ENCODE data around the gene SACM1L.

The SACM1L gene

DNA sequence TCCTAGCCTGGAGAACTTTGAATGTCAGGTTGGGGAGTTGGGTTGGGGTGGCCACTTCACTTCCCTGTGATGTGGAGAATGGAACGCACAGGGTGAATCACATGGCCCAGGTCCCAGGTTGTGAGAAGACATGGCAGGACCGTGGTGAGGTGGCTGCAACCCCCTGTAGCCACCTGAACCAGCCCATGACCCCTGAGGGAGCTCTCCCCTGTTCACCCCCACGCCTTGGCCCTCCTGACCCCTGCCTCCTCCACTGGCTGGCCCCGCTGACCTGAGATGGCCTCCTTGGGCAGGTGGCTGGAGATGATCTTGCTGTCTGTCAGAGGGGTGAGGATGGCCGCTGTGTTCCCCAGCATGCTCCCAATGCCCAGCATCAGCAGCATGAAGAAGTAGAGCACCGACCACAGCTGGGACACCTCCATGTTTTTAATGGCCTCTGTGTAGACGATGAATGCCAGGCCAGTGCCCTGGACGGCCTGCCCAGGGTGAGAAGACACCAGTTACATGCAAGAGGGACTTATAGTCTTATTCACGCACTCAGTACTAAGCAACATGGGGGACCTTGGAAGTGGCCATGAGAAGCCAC is 76.2 kb downstream of the SACM1L start:
- DNase-seq (ENCODE audit: low read depth, low spot score): no peak

DNA sequence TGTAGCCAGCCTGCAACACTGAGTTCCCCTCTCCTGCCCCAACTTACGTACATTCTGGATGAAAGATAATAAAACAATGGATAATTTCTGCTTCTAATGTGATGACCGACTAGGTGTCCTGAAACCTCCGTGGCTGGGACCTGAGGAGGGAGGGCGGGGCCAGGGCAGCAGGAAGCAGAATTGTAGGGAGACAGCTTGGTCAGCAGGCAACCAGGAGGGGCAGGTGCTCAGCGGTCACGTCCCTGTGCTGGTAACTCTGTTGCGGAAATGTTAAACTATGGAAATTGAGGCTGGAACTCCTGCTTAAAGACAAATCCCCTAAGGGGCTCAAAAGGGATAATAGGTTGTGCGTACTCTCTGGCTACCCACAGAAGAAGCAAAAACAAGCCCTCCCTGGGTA is 76.8 kb downstream of the SACM1L start:
- DNase-seq (ENCODE audit: low read depth, low spot score): no peak

GRCh38 chr3:45771166-45771775 is 82.1 kb downstream of the SACM1L start:
- DNase-seq (ENCODE audit: low read depth, low spot score): no peak

- no peak for DNase-seq (ENCODE audit: low read depth, low spot score)
These were observed 82.6 kb downstream of the SACM1L start for GRCh38 chr3:45771831-45772230.

DNA sequence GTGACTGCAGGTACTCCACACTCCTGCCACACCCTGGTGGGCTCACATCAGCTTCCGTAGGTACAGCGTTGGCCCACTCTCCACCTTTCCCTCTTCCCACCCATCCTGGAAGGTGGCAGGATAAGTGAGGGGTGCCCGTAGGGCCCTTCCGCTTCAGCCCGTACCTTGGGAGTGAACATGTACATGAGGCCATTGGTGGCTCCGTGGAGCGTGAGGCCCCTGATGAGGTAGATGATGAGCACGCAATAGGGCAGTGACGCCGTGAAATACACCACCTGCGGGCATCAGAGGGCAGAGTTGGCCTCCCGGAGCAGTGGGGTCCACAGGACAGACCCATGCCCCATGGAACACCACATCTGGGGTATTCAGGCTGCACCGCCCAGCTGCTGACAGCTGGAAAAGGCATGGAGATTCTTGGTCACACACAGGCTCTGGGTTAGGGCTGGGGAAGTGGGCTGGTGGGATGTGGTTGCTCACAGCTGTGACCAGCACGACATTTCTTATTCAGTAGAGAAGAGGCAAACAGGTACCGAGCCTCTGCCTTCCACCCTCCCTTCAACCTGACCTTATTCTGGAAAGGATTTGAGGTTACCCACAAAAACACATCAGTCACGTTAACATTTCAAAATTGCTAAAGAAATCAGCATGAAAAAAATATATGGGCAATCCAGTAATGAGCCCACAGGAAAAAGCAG is 83.3 kb downstream of the SACM1L start:
- no peak for DNase-seq (ENCODE audit: low read depth, low spot score)

DNA sequence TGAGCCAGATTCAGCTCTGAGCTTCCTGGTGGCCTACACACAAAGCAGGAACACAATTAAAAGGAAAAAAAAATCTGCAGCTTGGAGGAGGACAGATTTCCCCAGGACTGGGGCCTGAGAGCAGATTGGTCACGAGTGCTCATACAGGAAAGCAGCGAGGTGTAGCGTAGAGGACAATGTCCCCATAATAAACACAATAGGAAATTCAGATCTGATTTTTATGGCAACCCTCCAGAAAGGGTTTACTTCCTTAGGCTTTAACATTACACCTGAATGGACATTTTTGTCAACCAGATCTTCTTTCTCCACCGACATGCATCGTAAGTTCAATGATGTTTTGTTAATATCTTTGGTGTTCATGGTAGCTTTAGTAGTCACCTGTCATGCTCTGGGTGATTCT is 83.9 kb downstream of the SACM1L start:
- DNase-seq (ENCODE audit: low read depth, low spot score): no peak

DNA sequence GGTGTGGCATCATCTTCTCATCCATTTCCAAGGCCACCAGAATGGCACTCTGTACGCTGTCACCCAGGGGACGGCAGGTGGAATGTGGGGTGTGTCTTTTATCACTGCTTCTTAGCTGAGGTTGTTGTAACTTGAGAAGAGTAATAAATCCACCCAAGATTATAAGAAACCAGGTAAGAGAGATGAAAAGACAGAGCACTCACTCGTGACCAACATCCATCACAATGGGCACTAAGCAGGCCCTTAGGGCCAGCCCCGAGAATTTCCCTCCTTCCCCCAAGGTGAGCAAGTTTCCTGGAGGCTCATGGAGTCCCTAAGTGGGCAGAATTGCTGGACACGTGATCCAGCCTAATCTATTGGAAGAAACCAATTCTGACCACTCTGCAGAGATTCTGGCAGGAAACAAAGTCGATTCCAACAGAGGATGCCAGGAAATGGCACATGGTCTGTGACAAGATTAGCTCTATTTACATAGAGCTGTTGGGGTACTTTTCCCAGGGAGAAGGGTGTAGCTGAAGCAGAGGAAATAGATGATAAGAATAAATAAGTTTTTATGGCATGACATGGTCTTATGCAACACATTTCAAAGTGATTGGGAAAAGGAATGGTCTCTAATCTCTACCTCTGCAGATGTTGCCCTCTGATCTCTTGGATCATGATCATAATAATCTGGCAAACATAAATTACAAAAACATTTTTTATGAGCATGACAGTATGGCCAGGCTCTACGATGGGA is 84.7 kb downstream of the SACM1L start:
- DNase-seq (ENCODE audit: low read depth, low spot score): no peak

- no peak for DNase-seq (ENCODE audit: low read depth, low spot score)
These were observed 85.7 kb downstream of the SACM1L start for GRCh38 chr3:45774581-45775521.

DNA sequence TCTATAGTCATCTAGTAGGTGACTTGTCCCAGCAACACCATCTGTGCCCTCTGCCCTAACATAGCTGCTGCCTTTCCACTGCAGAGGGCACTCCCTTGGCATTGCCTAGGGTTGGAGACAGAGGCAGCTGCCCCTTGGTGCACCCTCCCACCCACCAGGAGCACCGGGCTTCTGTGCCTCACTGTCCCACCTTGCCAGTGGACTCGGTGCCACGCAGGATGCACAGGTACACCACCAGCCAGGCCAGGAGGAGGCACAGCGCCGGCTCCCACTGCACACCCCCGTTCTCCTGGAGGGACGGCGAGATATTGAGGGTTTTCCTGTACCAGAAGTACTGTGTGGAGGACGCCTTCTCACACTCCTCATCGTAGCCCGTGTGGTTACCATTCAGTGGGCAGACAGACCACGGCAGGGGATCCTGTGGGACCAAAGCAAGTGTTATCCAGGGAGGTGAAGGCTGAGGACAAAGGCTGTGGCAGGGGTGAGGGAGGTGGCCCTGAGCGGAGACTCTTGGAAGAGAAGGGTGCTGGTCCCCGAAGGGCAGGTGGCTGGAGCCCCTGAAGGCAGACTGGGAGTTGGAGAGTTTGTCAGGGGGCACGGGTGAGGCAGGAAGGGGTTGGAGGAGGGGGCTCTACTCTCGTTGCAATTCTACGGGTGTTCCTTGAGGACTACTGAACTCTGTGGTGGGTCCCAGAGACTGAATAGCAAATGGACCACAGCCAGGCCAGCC is 86.5 kb downstream of the SACM1L start:
- DNase-seq (ENCODE audit: low read depth, low spot score): no peak

DNA sequence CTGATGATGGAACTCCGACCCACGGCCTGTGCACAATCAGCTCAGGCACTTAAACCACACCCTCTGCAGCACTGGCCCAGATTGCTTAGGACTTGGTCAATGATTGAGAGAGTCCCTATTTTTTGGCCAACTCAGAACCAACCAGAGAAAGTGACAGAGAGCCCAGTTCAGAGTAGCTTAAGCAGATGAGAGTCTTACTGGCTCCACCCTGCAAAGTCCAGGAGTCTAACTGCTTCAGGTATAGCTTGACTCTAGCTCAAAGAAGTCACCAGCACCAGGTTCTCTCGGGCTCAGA is 87.1 kb downstream of the SACM1L start:
- no peak for DNase-seq (ENCODE audit: low read depth, low spot score)

- DNase-seq (ENCODE audit: low read depth, low spot score): no peak
These were observed 87.4 kb downstream of the SACM1L start for GRCh38 chr3:45776611-45777010.

GRCh38 chr3:45777111-45777745 is 88.0 kb downstream of the SACM1L start:
- no peak for DNase-seq (ENCODE audit: low read depth, low spot score)

DNA sequence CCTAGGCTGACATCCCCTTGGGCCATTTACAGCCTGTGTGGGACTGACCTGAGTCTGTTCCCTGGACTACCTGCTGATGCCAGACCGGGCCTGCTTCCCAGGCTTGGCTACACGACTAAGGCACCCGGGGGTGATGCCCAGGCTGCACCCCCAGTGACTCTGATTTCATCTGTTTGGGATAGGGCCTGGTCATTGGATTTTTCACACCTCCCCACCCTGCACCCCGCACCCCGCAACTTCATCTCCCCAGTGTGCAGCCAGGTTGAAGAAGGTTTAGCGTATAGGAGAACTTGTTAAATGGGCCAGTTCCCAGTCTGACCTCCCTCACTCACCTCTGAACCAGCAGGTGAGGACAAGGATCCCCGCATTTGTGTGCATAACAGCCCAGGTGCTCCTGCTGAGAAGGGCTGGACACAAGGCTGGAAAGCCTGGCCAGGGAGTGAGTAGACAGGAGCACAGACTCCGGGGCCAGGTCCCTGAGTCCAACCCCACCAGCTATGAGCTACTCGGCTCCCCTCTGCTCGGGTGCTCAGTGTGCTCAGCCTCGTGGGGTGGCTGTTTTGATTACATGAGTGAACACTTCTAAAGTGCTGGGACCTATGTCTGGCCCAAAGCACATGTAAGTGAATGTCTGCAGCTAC is 88.7 kb downstream of the SACM1L start:
- DNase-seq (ENCODE audit: low read depth, low spot score): no peak

GRCh38 chr3:45778761-45779201 is 89.6 kb downstream of the SACM1L start:
- no peak for DNase-seq (ENCODE audit: low read depth, low spot score)

- no peak for DNase-seq (ENCODE audit: low read depth, low spot score)
These were observed 90.8 kb downstream of the SACM1L start for GRCh38 chr3:45779746-45780735.

DNA sequence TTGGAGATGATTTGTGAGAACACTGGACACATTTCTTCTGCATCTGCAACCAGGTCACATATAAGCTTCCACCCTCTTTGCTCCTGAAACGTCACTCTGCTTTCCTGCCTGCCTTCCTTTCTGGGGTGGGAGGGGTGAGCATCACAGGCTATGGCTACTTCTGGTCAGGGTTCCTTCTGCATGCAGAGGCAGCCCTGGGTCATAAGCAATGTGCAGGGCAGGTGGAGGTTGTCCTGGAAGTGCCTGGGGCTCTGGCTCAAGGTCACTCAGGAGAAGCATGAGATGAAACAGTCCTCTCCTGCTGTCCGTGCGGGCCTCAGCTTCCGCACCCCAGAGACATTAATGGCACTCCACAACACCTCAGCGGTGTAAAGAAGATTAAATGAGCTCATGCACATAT is 92.1 kb downstream of the SACM1L start:
- DNase-seq (ENCODE audit: low read depth, low spot score): no peak

DNA sequence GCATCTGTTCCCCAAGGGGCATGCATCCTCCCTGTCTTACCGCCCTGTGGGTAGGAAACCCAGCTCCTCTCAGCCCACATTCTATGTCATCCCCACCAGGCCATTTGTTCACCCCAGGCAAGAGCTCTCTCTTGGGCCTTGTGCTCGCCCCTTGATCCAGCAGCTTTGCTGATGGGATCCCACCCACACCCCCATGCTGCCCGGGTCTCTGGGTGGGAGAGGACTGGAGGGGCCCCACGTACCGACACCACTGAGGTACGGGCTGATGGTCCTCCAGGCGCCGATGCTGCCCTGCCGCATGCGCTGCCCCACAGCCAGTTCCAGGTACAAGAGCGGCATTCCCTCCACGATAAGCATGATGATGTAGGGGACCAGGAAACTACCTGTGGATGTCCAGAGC is 92.6 kb downstream of the SACM1L start:
- no peak for DNase-seq (ENCODE audit: low read depth, low spot score)

DNA sequence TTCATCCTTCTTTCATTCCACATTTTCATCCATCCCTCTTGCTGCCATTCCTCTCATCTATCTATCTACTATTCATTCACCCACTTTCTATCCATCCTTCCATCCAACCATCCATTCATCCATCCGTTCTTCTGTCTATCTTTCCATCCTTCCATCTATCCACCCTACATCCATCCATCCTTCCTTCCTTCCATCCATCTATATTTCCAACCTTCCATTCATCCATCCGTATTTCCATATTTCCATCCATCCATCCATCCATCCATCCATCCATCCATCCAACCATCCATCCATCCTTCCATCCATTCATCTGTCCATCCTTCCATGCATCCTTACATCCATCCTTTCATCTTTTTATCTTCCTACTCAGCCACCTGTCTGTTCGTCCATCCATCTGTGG is 93.2 kb downstream of the SACM1L start:
- DNase-seq (ENCODE audit: low read depth, low spot score): no peak

DNA sequence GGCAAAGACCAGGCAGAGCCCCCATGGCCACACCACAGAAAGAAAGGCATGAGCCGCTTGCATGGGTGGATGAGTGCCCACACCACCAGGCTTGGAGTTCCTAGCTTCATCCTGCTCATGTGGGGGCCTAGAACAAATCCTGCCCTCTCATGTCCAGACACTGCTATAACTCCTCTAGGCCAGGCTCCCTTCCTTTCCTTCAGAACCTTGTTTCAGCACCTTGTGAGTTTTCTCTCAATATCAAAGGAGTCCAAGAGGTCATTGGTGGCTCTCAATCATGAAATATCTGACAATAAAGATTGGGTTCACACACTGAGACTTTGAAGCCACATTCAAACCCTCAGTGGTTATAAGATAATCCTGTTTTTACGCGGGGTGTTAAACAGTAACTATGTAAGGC is 94.5 kb downstream of the SACM1L start:
- DNase-seq (ENCODE audit: low read depth, low spot score): no peak
